DMS 273 (cell line): ENCODE data around the gene NBPF11.
"Not testable (repeated sequence)": the region's sequence is repeated elsewhere in the genome, so short reads cannot be mapped to it uniquely, and the experiment has no call there.

ENCODE experiments used
- DNase-seq: peaks from one replicate; lab custom pipeline; 2025; ENCODE audit not compliant: unreplicated experiment; lab: John Stamatoyannopoulos, UW

The NBPF11 gene

DNA sequence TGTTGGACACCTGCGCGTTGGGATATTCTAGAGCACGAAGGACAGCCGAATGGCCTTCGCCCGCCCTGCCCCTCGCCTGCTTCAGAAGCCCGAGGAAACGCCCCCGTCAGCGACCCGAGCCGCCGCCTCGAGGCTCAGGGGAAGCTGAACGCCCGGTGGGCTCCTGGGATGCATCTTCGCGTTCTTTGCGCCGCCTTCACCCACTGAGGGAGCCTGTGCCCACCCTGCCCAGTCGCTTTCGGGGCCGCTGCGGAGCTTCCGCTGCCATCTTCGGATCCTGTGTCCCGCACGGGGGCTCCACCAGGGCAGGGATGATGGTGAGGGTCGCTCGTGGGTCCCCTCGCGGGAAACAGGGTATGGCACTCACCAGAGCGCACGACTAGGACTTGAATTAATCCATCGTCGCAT lies 91.8 kb downstream of the NBPF11 start:
- DNase-seq, result not testable (repeated sequence)

DNA sequence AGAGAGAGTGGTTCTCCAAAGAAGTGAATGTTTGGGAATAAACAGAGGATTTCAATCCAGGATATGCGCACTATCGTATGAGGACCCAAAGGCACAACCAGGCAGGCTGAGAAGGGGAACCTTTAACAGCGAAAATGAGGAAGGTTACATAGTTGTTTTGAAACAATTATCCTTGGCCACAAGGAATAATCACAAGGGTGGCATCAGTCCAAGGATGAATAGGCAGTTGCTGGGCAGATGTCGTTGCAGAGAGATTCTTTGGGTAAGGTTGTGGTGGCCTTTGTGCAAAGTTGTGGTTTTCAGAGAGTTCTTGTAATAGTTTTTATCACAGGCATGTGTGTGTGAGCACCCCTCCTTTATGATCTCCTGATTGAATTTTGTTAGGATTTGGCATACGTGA lies 94.7 kb downstream of the NBPF11 start:
- peak; percentile 13 for DNase-seq
